Glutamatergic neuron (in vitro differentiated cells): ENCODE results near the gene SCCPDH. TPM values are rescaled to one million over a fixed set of nuclear protein-coding genes. Genes with fewer than 3 reads are reported as not detected.
"Not testable (repeated sequence)": the region's sequence is repeated elsewhere in the genome, so short reads cannot be mapped to it uniquely, and the experiment has no call there.

Experiments
- DNase-seq: peaks from one replicate; pipeline ENCODE4 v3.0.0; 2022
- H3K27ac Mint-ChIP-seq: one replicate; pipeline ENCODE4 v1.8.0; 2020; ENCODE audit warnings: mild to moderate bottlenecking, mixed read lengths, inconsistent platforms; ENCODE audit not compliant: unreplicated experiment
- H3K27me3 Mint-ChIP-seq: one replicate; pipeline ENCODE4 v1.8.0; 2020; ENCODE audit warnings: mild to moderate bottlenecking, moderate library complexity, mixed read lengths, inconsistent platforms; ENCODE audit not compliant: unreplicated experiment
- H3K36me3 Mint-ChIP-seq: one replicate; pipeline ENCODE4 v1.8.0; 2020; ENCODE audit warnings: mild to moderate bottlenecking, mixed read lengths, inconsistent platforms; ENCODE audit not compliant: unreplicated experiment
- H3K4me1 Mint-ChIP-seq: one replicate; pipeline ENCODE4 v1.8.0; 2020; ENCODE audit warnings: mild to moderate bottlenecking, low read depth, mixed read lengths, inconsistent platforms; ENCODE audit not compliant: unreplicated experiment
- H3K4me3 Mint-ChIP-seq: one replicate; pipeline ENCODE4 v1.8.0; 2020; ENCODE audit warnings: mild to moderate bottlenecking, mixed read lengths, inconsistent platforms; ENCODE audit not compliant: unreplicated experiment
- H3K9me3 Mint-ChIP-seq: one replicate; pipeline ENCODE4 v1.8.0; 2020; ENCODE audit warnings: mild to moderate bottlenecking, moderate library complexity, mixed read lengths, inconsistent platforms; ENCODE audit not compliant: unreplicated experiment
- CTCF ChIP-seq: fragments of 200-600 bp; sonication (generic); IDR thresholded peaks from one replicate; pipeline ENCODE4 v1.5.0; 2021; ENCODE audit not compliant: partially characterized antibody, unreplicated experiment
- total RNA-seq: library from RNA; stranded (reverse); fragmentation: NEBNext Ultra II Directional; extraction: Animal tissue kit (Norgen Biotek cat#: 25700); gene quantifications from one replicate; pipeline ENCODE4 v1.2.1, GENCODE V29; 2021; ENCODE audit not compliant: unreplicated experiment

The SCCPDH gene
- total RNA-seq, 1 donor from 2014 or later = 34.6 TPM

DNA sequence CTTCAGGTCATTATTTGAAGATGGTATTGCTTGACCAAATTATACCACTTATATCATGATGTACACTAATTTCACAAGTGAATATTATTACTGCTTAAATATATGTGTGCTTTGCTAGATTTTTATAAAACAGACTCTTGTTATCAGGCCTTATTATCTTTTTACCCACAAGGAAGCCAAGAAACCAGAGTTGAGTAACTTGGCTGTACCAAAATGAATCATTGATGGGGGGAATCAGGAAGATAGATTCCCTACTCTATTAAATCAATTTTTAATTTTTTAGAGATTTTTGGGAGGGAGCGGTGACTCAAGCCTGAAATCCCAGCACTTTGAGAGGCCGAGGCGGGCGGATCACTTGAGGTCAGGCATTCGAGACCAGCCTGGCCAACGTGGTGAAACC, 16.0 kb upstream of the SCCPDH start:
- H3K27ac Mint-ChIP-seq = no peak overlapping the region
- H3K4me3 Mint-ChIP-seq = no peak overlapping the region
- H3K36me3 Mint-ChIP-seq = peaks cover 25% of the 10 kb centered on the region
- DNase-seq = no peak
- peaks cover 11% of the 10 kb centered on the region for H3K9me3 Mint-ChIP-seq
- no peaks in the 10 kb centered on the region for H3K4me1 Mint-ChIP-seq
- peaks cover 3% of the 10 kb centered on the region for H3K27me3 Mint-ChIP-seq
- TF ChIP-seq CTCF = no peak

DNA sequence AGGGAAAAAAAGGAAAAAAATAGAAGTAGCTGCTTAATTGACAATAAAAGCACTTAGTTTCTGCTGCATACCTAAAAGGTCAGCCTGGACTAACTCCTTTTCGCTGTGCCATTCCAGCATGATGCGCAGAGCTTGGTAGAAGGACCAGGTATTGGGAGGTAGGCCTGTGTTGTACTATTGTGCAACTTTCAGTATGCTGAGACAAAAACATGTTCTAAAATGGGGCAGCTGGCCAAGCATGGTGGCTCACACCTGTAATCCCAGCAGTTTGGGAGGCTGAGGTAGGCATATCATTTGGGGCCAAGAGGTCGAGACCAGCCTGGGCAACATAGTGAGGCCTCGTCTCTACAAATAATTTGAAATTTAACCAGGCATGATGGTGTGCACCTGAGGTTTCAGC, 15.0 kb upstream of the SCCPDH start:
- peaks cover 3% of the 10 kb centered on the region for H3K27me3 Mint-ChIP-seq
- peaks cover 11% of the 10 kb centered on the region for H3K9me3 Mint-ChIP-seq
- no peak overlapping the region for H3K4me3 Mint-ChIP-seq
- no peaks in the 10 kb centered on the region for H3K4me1 Mint-ChIP-seq
- TF ChIP-seq CTCF = no peak
- DNase-seq = no peak
- H3K27ac Mint-ChIP-seq = no peak overlapping the region
- peaks cover 25% of the 10 kb centered on the region for H3K36me3 Mint-ChIP-seq

GRCh38 chr1:246709835-246710234, 14.4 kb upstream of the SCCPDH start:
- Mint-ChIP-seq H3K4me1 (no peaks in the 10 kb centered on the region), H3K27ac (no peak overlapping the region), H3K9me3 (peaks cover 11% of the 10 kb centered on the region), H3K36me3 (peaks cover 25% of the 10 kb centered on the region), H3K27me3 (peaks cover 3% of the 10 kb centered on the region), H3K4me3 (no peak overlapping the region)
- DNase-seq = no peak
- TF ChIP-seq CTCF = no peak

DNA sequence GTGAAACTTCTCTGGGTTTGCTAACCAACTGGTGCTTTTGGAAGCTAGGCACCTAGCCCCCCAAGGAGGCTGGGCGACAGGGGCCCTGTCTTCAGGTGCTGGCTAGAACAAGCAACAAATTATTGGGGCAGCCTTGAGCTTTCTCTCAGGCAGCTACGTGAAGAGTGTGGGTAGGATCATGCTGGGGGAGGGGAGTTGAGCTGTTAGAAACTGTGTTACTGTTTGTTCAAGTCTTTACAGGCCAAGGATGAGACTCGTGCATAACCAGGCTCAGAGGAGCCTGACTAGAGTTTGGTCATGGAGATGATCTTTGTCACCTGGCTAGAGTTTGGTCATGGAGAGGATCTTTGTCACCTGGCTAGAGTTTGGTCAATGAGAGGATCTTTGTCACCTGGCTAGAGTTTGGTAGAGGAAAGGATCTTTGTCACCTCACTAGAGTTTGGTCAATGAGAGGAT, 12.6 kb upstream of the SCCPDH start:
- Mint-ChIP-seq H3K27ac (no peak overlapping the region), H3K27me3 (peaks cover 3% of the 10 kb centered on the region), H3K36me3 (peaks cover 25% of the 10 kb centered on the region), H3K4me1 (no peaks in the 10 kb centered on the region), H3K9me3 (peaks cover 14% of the 10 kb centered on the region), H3K4me3 (no peak overlapping the region)
- no peak for DNase-seq
- TF ChIP-seq CTCF = no peak

DNA sequence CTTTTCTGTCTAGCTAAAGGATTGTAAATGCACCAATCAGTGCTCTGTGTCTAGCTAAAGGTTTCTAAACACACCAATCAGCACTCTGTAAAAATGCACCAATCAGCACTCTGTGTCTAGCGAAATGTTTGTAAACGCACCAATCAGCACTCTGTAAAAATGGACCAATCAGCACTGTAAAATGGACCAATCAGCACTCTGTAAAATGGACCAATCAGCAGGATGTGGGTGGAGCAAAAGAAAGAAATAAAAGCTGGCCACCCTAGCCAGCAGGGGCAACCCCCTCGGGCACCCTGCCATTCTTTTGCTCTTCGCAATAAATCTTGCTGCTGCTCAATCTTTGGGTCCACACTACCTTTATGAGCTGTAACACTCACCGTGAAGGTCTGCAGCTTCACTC, 11.8 kb upstream of the SCCPDH start:
- H3K9me3 Mint-ChIP-seq = peaks cover 14% of the 10 kb centered on the region
- not testable (repeated sequence) for H3K27me3 Mint-ChIP-seq, DNase-seq, H3K4me3 Mint-ChIP-seq, H3K4me1 Mint-ChIP-seq, H3K27ac Mint-ChIP-seq
- H3K36me3 Mint-ChIP-seq = peaks cover 25% of the 10 kb centered on the region

GRCh38 chr1:246719361-246719760, 4.8 kb upstream of the SCCPDH start:
- H3K4me3 Mint-ChIP-seq, H3K36me3 Mint-ChIP-seq, DNase-seq, H3K27me3 Mint-ChIP-seq, H3K9me3 Mint-ChIP-seq, H3K27ac Mint-ChIP-seq, H3K4me1 Mint-ChIP-seq: not testable (repeated sequence)

GRCh38 chr1:246720814-246721213, 3.4 kb upstream of the SCCPDH start:
- H3K36me3 Mint-ChIP-seq, H3K27ac Mint-ChIP-seq, DNase-seq, H3K4me3 Mint-ChIP-seq, H3K4me1 Mint-ChIP-seq, H3K27me3 Mint-ChIP-seq, H3K9me3 Mint-ChIP-seq: not testable (repeated sequence)
